Activated T-helper 1 cell treated with anti-CD3 and anti-CD28 coated beads, Interleukin-12 subunit alpha, Interleukin-12 subunit beta, Interleukin-2, Interleukin-4 antibody, amounts not matched to agents 30 ng/mL and 10 ng/mL and 1 ng/mL, durations not matched to agents 14 hours and 24 hours and 36 hours (primary cell): ENCODE data around the gene GMNC. TPM values are rescaled to one million over a fixed set of nuclear protein-coding genes. Genes with fewer than 3 reads are reported as not detected.

ENCODE experiments used
- DNase-seq: peaks from one replicate; pipeline ENCODE4 v3.0.0; 2021; ENCODE audit warnings: low spot score
- H3K27ac Mint-ChIP-seq: one replicate; pipeline ENCODE4 v1.8.0; 2021; ENCODE audit warnings: mild to moderate bottlenecking, mixed read lengths
- H3K27me3 Mint-ChIP-seq: one replicate; pipeline ENCODE4 v1.8.0; 2022; ENCODE audit warnings: mild to moderate bottlenecking, moderate library complexity, mixed read lengths; ENCODE audit not compliant: insufficient read depth
- H3K36me3 Mint-ChIP-seq: one replicate; pipeline ENCODE4 v1.8.0; 2021; ENCODE audit warnings: low read depth, mixed read lengths
- H3K4me1 Mint-ChIP-seq: one replicate; pipeline ENCODE4 v1.8.0; 2021; ENCODE audit warnings: low read depth, mixed read lengths
- H3K4me3 Mint-ChIP-seq: one replicate; pipeline ENCODE4 v1.8.0; 2021; ENCODE audit warnings: mild to moderate bottlenecking, moderate library complexity, mixed read lengths
- H3K9me3 Mint-ChIP-seq: one replicate; pipeline ENCODE4 v1.8.0; 2021; ENCODE audit warnings: mixed read lengths
- intact Hi-C: fragments of 100-400 bp; cut with micrococcal nuclease; formaldehyde crosslinking; loops from one replicate; pipeline ENCODE4 v1.15.1; 2024
- total RNA-seq: library from RNA; stranded (reverse); gene quantifications from 2 replicates; pipeline ENCODE4 v1.2.3, GENCODE V29; 2022

The GMNC gene
- total RNA-seq, 1 donor from 2014 or later, result not detected

DNA sequence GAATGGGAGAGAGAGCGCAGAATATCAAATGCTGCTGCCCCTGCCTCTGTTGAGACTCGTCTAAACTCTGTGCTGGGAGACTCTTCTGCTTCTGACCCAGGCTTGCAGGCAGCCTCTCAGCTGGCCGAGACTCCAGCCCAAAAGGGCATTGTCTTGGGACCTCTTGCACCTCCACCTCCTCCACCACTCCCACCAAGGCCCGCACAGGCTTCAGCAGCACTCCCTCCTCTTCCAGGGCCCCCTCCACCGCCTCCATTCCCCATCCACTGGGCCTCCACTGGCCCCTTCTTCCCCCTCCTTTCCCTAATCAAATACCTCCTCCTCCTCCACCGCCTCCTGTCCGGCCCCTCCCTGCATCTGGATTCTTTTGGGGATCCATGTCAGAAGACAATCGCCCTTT, 31.3 kb downstream of the GMNC start:
- Mint-ChIP-seq H3K4me1 (no peaks in the 10 kb centered on the region), H3K27ac (no peak overlapping the region), H3K4me3 (no peak overlapping the region), H3K36me3 (no peaks in the 10 kb centered on the region), H3K27me3 (no peaks in the 10 kb centered on the region), H3K9me3 (no peaks in the 10 kb centered on the region)
- intact Hi-C loops, result no loop called here
- no peak for DNase-seq

- H3K9me3 Mint-ChIP-seq, result no peaks in the 10 kb centered on the region
- no peak overlapping the region for H3K27ac Mint-ChIP-seq
- H3K4me3 Mint-ChIP-seq, result no peak overlapping the region
- no peaks in the 10 kb centered on the region for H3K36me3 Mint-ChIP-seq
- no peak for DNase-seq
- no peaks in the 10 kb centered on the region for H3K4me1 Mint-ChIP-seq
- no peaks in the 10 kb centered on the region for H3K27me3 Mint-ChIP-seq
- intact Hi-C loops, result no loop called here
Measured at GRCh38 chr3:190830031-190830430, 32.5 kb downstream of the GMNC start.

- Mint-ChIP-seq H3K9me3 (no peaks in the 10 kb centered on the region), H3K27me3 (no peaks in the 10 kb centered on the region), H3K27ac (no peak overlapping the region), H3K4me3 (no peak overlapping the region), H3K4me1 (no peaks in the 10 kb centered on the region), H3K36me3 (no peaks in the 10 kb centered on the region)
- intact Hi-C loops, result no loop called here
- DNase-seq, result no peak
Measured at GRCh38 chr3:190826018-190826417, 36.5 kb downstream of the GMNC start.

DNA sequence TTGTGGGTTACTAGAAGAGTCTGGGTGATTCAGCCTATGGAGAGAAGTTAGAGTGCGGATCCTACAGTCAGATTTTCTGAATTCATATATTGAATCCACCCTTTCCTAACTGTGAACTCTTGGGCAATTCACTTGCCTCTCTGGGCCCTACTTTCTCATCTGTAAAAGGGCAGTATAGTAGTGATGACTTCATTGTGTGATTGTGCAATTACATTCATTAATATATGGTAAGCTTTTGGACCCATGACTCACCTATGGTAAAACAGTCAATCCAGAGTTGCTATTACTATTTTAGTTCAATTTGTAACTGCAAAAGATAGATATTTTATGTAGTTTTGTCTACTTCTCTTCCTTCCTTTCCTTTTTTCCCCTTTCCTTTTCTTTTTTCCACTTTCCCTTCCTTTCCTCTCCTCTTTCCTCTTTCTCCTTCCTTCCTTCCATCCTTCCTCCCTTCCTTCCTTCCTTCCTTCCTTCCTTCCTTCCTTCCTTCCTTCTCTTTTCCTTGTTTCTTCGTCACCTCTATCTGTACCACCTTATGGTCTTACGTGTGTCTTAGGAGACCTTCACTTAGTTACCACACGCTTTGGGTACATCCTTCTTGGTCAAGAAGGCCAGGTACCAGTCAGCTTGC, 37.0 kb downstream of the GMNC start:
- H3K27me3 Mint-ChIP-seq, result no peaks in the 10 kb centered on the region
- no peak for DNase-seq
- no peak overlapping the region for H3K4me3 Mint-ChIP-seq
- intact Hi-C loops, result no loop called here
- no peaks in the 10 kb centered on the region for H3K36me3 Mint-ChIP-seq
- H3K9me3 Mint-ChIP-seq, result no peaks in the 10 kb centered on the region
- H3K27ac Mint-ChIP-seq, result no peak overlapping the region
- no peaks in the 10 kb centered on the region for H3K4me1 Mint-ChIP-seq

- H3K4me3 Mint-ChIP-seq, result no peak overlapping the region
- H3K27ac Mint-ChIP-seq, result no peak overlapping the region
- intact Hi-C loops, result loop anchor here (2.0 kb wide), 1 partner anchor 239 kb away; no protein-coding TSS in a partner anchor
- H3K9me3 Mint-ChIP-seq, result no peaks in the 10 kb centered on the region
- H3K27me3 Mint-ChIP-seq, result no peaks in the 10 kb centered on the region
- no peak for DNase-seq
- no peaks in the 10 kb centered on the region for H3K36me3 Mint-ChIP-seq
- H3K4me1 Mint-ChIP-seq, result no peaks in the 10 kb centered on the region
Measured at GRCh38 chr3:190811775-190812480, 50.6 kb downstream of the GMNC start.

- no peaks in the 10 kb centered on the region for H3K36me3 Mint-ChIP-seq
Measured at GRCh38 chr3:190810957-190811356, 51.5 kb downstream of the GMNC start.

GRCh38 chr3:190809351-190809750, 53.1 kb downstream of the GMNC start:
- H3K27me3 Mint-ChIP-seq, result no peaks in the 10 kb centered on the region
- DNase-seq, result no peak
- no peaks in the 10 kb centered on the region for H3K36me3 Mint-ChIP-seq
- H3K9me3 Mint-ChIP-seq, result no peaks in the 10 kb centered on the region
- no peaks in the 10 kb centered on the region for H3K4me1 Mint-ChIP-seq
- intact Hi-C loops, result no loop called here
- H3K4me3 Mint-ChIP-seq, result no peak overlapping the region
- H3K27ac Mint-ChIP-seq, result no peak overlapping the region

More at GRCh38 chr3:190810957-190811356, 51.5 kb downstream of the GMNC start:
- intact Hi-C loops, result no loop called here
- Mint-ChIP-seq H3K27me3 (no peaks in the 10 kb centered on the region), H3K27ac (no peak overlapping the region), H3K9me3 (no peaks in the 10 kb centered on the region), H3K4me3 (no peak overlapping the region), H3K4me1 (no peaks in the 10 kb centered on the region)
- DNase-seq, result no peak

DNA sequence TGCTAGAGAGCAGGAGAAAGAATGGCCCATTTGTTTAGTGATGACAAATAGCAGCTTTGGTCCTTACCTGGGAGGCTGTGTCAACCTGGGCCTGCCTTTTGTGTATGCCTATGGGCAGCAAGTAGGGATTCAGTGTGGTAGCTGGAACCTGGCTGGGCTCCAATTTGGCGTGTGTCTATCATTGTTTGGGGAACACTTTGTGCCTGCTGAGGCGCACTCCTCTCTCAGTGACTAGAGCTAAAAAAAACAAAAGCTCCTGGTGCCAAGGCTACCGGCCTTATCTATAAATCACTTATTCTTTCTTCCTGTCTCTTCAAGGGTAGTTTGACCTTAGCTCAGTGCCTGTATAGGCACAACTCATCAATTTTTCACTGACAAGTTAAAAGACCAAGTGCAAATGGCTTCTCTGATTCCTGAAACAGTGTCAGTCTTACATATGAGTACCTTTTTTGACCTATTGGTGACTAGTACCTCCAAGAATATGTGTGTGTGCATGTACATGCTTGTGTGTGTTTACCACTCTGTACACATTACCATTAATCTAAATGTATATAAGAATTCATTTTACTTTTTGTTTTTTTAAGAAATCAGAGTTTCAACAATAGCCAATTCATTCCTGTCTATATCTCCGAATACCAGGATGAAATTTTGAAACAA, 54.6 kb downstream of the GMNC start:
- no peak overlapping the region for H3K27ac Mint-ChIP-seq
- H3K27me3 Mint-ChIP-seq, result peaks cover 2% of the 10 kb centered on the region
- H3K9me3 Mint-ChIP-seq, result no peaks in the 10 kb centered on the region
- H3K4me1 Mint-ChIP-seq, result no peaks in the 10 kb centered on the region
- intact Hi-C loops, result no loop called here
- no peaks in the 10 kb centered on the region for H3K36me3 Mint-ChIP-seq
- no peak for DNase-seq
- H3K4me3 Mint-ChIP-seq, result no peak overlapping the region
